UCSD-AML1 (cell line): ENCODE results near the gene ORC5.
"Not testable (repeated sequence)": the region's sequence is repeated elsewhere in the genome, so short reads cannot be mapped to it uniquely, and the experiment has no call there.

Source experiments
- DNase-seq: peaks from one replicate; lab custom pipeline; 2025; ENCODE audit not compliant: unreplicated experiment; lab: John Stamatoyannopoulos, UW

Gene ORC5

GRCh38 chr7:104192434-104192833 is 15.4 kb downstream of the ORC5 start:
- no peak for DNase-seq

- DNase-seq: no peak
Measured at GRCh38 chr7:104185346-104185745, 22.5 kb downstream of the ORC5 start.

- no peak for DNase-seq
Measured at GRCh38 chr7:104179178-104179577, 28.6 kb downstream of the ORC5 start.

GRCh38 chr7:104177565-104178083 is 30.2 kb downstream of the ORC5 start:
- DNase-seq: not testable (repeated sequence)

GRCh38 chr7:104176332-104176731 is 31.5 kb downstream of the ORC5 start:
- no peak for DNase-seq

- no peak for DNase-seq
Measured at GRCh38 chr7:104175361-104175984, 32.3 kb downstream of the ORC5 start.

GRCh38 chr7:104174798-104175197 is 33.0 kb downstream of the ORC5 start:
- no peak for DNase-seq

GRCh38 chr7:104162081-104162480 is 45.7 kb downstream of the ORC5 start:
- DNase-seq: no peak

- no peak for DNase-seq
Measured at GRCh38 chr7:104161244-104161643, 46.6 kb downstream of the ORC5 start.

GRCh38 chr7:104160375-104160774 is 47.4 kb downstream of the ORC5 start:
- DNase-seq: no peak

- DNase-seq: no peak
Measured at GRCh38 chr7:104156842-104157277, 51.0 kb downstream of the ORC5 start.

- DNase-seq: no peak
Measured at GRCh38 chr7:104153287-104153686, 54.5 kb downstream of the ORC5 start.

- no peak for DNase-seq
Measured at GRCh38 chr7:104152468-104152867, 55.3 kb downstream of the ORC5 start.

GRCh38 chr7:104150470-104150869 is 57.3 kb downstream of the ORC5 start:
- no peak for DNase-seq

- DNase-seq: no peak
Measured at GRCh38 chr7:104149822-104150221, 58.0 kb downstream of the ORC5 start.

- no peak for DNase-seq
Measured at GRCh38 chr7:104142147-104142546, 65.7 kb downstream of the ORC5 start.

- no peak for DNase-seq
Measured at GRCh38 chr7:104137971-104138370, 69.8 kb downstream of the ORC5 start.

- DNase-seq: no peak
Measured at GRCh38 chr7:104137511-104137910, 70.3 kb downstream of the ORC5 start.

GRCh38 chr7:104136981-104137380 is 70.8 kb downstream of the ORC5 start:
- DNase-seq: no peak

- no peak for DNase-seq
Measured at GRCh38 chr7:104136561-104136960, 71.3 kb downstream of the ORC5 start.

GRCh38 chr7:104135760-104136558 is 71.9 kb downstream of the ORC5 start:
- no peak for DNase-seq

GRCh38 chr7:104133238-104133637 is 74.6 kb downstream of the ORC5 start:
- no peak for DNase-seq
